HCT116 (cell line): ENCODE measurements around the gene MYBPC1. TPM values are rescaled to one million over a fixed set of nuclear protein-coding genes. Genes with fewer than 3 reads are reported as not detected.

ENCODE experiments used
- ATAC-seq: fragments of 200-7000 bp; cut with Tn5 transposase; 2 replicates; pipeline ENCODE4 v1.9.1; 2020; ENCODE audit warnings: mild to moderate bottlenecking, moderate library complexity
- BruUV-seq: library from RNA; stranded (reverse); fragments of 400-500 nt; replicated peaks from 2 replicates; lab custom pipeline; 2021; lab: Mats Ljungman, UMichigan
- CTCF ChIA-PET: fragments of 300-600 bp; sonication (Branson Sonifier 250); formaldehyde crosslinking; loops from one replicate; lab custom pipeline; 2021; ENCODE audit warnings: antibody characterized with exemption; lab: Charles Lee
- POLR2A ChIA-PET: fragments of 300-600, 350-600 bp; sonication (Branson Sonifier 250); formaldehyde crosslinking; loops from one replicate; lab custom pipeline; 2021; ENCODE audit warnings: antibody characterized with exemption; lab: Charles Lee
- RAD21 ChIA-PET, 2 experiments: fragments of 300-600 bp; sonication (Branson Sonifier 250); formaldehyde crosslinking; loops; one replicate each; lab custom pipeline; 2023; ENCODE audit warnings: low total read pairs in 2 of 2; ENCODE audit not compliant: uncharacterized antibody in 2 of 2, unreplicated experiment in 2 of 2, low non-redundant PET in 1 of 2; lab: Charles Lee
- DNase-seq: peaks from one replicate; pipeline ENCODE4 v3.0.0-alpha.2; 2010; ENCODE audit warnings: low read depth, low spot score
- H2AFZ ChIP-seq: fragments of 200-600 bp; shearing (Covaris generic), sonication (generic); 2 replicates; pipeline ENCODE4 v1.6.1; 2017; ENCODE audit warnings: low read depth, mixed run types, mixed read lengths, antibody characterized with exemption, low read length; ENCODE audit not compliant: poor library complexity, severe bottlenecking
- H3K27ac ChIP-seq: 2 replicates; pipeline ENCODE4 v1.5.1; 2012; ENCODE audit warnings: low read depth, low read length
- H3K27me3 ChIP-seq: fragments of 200-600 bp; sonication (generic); 2 replicates; pipeline ENCODE4 v1.6.1; 2016; ENCODE audit warnings: mixed run types, low read length, mixed read lengths; ENCODE audit not compliant: insufficient read depth
- H3K36me3 ChIP-seq, 2 experiments: fragments of 200-500 bp in 1 of 2; fragments of 200-600 bp in 1 of 2; sonication (Bioruptor generic) in 1 of 2; sonication (generic) in 1 of 2; 2 replicates each; pipeline versions ENCODE4 v1.5.1 to v1.6.1; 2014 to 2016; ENCODE audit warnings: low read length in 2 of 2, inconsistent platforms in 1 of 2, mixed read lengths in 1 of 2, mixed run types in 1 of 2; ENCODE audit not compliant: insufficient read depth in 2 of 2, control insufficient read depth in 1 of 2
- H3K4me1 ChIP-seq, 2 experiments: fragments of 200-600 bp in 1 of 2; sonication (generic) in 1 of 2; 2 replicates each; pipeline versions ENCODE4 v1.5.1 to v1.6.1; 2012 to 2017; ENCODE audit warnings: low read length in 2 of 2, inconsistent platforms in 1 of 2, mild to moderate bottlenecking in 1 of 2, mixed read lengths in 1 of 2, mixed run types in 1 of 2, moderate library complexity in 1 of 2; ENCODE audit not compliant: insufficient read depth in 2 of 2, control insufficient read depth in 1 of 2
- H3K4me2 ChIP-seq: fragments of 200-600 bp; sonication (generic); 2 replicates; pipeline ENCODE4 v1.6.1; 2017; ENCODE audit warnings: mixed run types, low read length, mixed read lengths
- H3K4me3 ChIP-seq, 2 experiments: fragments of 200-600 bp in 1 of 2; sonication (generic) in 1 of 2; replicated peaks in 1 of 2; 2 replicates each; pipeline ENCODE4 v1.5.1; 2011 to 2016; ENCODE audit warnings: low read length in 2 of 2, control low read depth in 1 of 2, low read depth in 1 of 2, mild to moderate bottlenecking in 1 of 2, mixed read lengths in 1 of 2, mixed run types in 1 of 2
- H3K79me2 ChIP-seq: fragments of 200-600 bp; sonication (generic); 2 replicates; pipeline ENCODE4 v1.6.1; 2017; ENCODE audit warnings: mild to moderate bottlenecking, mixed run types, low read length, moderate library complexity, mixed read lengths; ENCODE audit not compliant: insufficient read depth
- H3K9ac ChIP-seq: fragments of 200-600 bp; sonication (generic); 2 replicates; pipeline ENCODE4 v1.6.1; 2016; ENCODE audit warnings: low read length, mixed read lengths
- H3K9me2 ChIP-seq: fragments of 200-600 bp; sonication (generic), shearing (Covaris generic); 2 replicates; pipeline ENCODE4 v1.6.1; 2017; ENCODE audit warnings: mixed run types, mild to moderate bottlenecking, moderate library complexity; ENCODE audit not compliant: insufficient read depth
- H3K9me3 ChIP-seq, 2 experiments: fragments of 200-500 bp in 1 of 2; fragments of 200-600 bp in 1 of 2; sonication (Bioruptor generic) in 1 of 2; sonication (generic) in 1 of 2; 2 replicates each; pipeline ENCODE4 v1.6.1; 2014 to 2017; ENCODE audit warnings: low read length in 2 of 2, mixed read lengths in 2 of 2, inconsistent platforms in 1 of 2, low read depth in 1 of 2, mild to moderate bottlenecking in 1 of 2, mixed run types in 1 of 2, moderate library complexity in 1 of 2; ENCODE audit not compliant: control insufficient read depth in 1 of 2, insufficient read depth in 1 of 2
- H4K20me1 ChIP-seq: fragments of 200-600 bp; sonication (generic), shearing (Covaris generic); 2 replicates; pipeline ENCODE4 v1.6.1; 2017; ENCODE audit warnings: mixed run types, mild to moderate bottlenecking, moderate library complexity; ENCODE audit not compliant: insufficient read depth
- CEBPB ChIP-seq: IDR thresholded peaks from 2 replicates; pipeline ENCODE4 v1.6.1; 2012; ENCODE audit warnings: low read depth
- EGR1 ChIP-seq: IDR thresholded peaks from 2 replicates; pipeline ENCODE4 v1.6.1; 2012; ENCODE audit warnings: low read depth
- ELF1 ChIP-seq: IDR thresholded peaks from 2 replicates; pipeline ENCODE4 v1.6.1; 2012; ENCODE audit warnings: low read depth, borderline replicate concordance
- EZH2 ChIP-seq: fragments of 200-600 bp; sonication (generic); IDR thresholded peaks from 2 replicates; pipeline ENCODE4 v1.6.1; 2017; ENCODE audit warnings: antibody characterized with exemption, mixed run types
- EZH2phosphoT487 ChIP-seq: fragments of 200-600 bp; IDR thresholded peaks from 2 replicates; pipeline ENCODE4 v1.6.1; 2018; ENCODE audit warnings: antibody characterized with exemption, borderline replicate concordance
- FOSL1 ChIP-seq: IDR thresholded peaks from 2 replicates; pipeline ENCODE4 v1.6.1; 2012; ENCODE audit warnings: low read depth
- MAX ChIP-seq: IDR thresholded peaks from 2 replicates; pipeline ENCODE4 v1.6.1; 2012
- POLR2A ChIP-seq: IDR thresholded peaks from 2 replicates; pipeline ENCODE4 v1.7.0; 2011; ENCODE audit warnings: borderline replicate concordance; ENCODE audit not compliant: insufficient read depth, insufficient read length; ENCODE audit errors: extremely low read depth
- POLR2AphosphoS5 ChIP-seq: IDR thresholded peaks from 2 replicates; pipeline ENCODE4 v1.6.1; 2011; ENCODE audit warnings: mild to moderate bottlenecking, low read depth, low read length, moderate library complexity
- RAD21 ChIP-seq: IDR thresholded peaks from 2 replicates; pipeline ENCODE4 v1.6.1; 2012; ENCODE audit warnings: low read depth, mild to moderate bottlenecking
- SRF ChIP-seq: IDR thresholded peaks from 2 replicates; pipeline ENCODE4 v1.6.1; 2012; ENCODE audit warnings: low read depth
- TCF7L2 ChIP-seq: IDR thresholded peaks from 2 replicates; pipeline ENCODE4 v1.7.0; 2011; ENCODE audit warnings: borderline replicate concordance, inconsistent platforms; ENCODE audit not compliant: insufficient read depth, insufficient read length; ENCODE audit errors: extremely low read depth
- YY1 ChIP-seq: IDR thresholded peaks from 2 replicates; pipeline ENCODE4 v1.6.1; 2011; ENCODE audit warnings: low read length, low read depth, moderate library complexity, mild to moderate bottlenecking; ENCODE audit not compliant: insufficient replicate concordance; ENCODE audit errors: extremely low read depth
- ZFX ChIP-seq: fragments of 450-650 bp; IDR thresholded peaks from 2 replicates; pipeline ENCODE4 v1.6.1; 2017
- ZNF274 ChIP-seq: fragments of 200-500 bp; sonication (Bioruptor generic); IDR thresholded peaks from 2 replicates; pipeline ENCODE4 v1.6.1; 2014; ENCODE audit warnings: mild to moderate bottlenecking, low read depth, low read length, inconsistent platforms
- intact Hi-C: fragments of 100-400 bp; cut with micrococcal nuclease; formaldehyde crosslinking; loops from 2 replicates; pipeline ENCODE4 v1.10.0; 2022
- total RNA-seq: library from RNA; stranded (reverse); gene quantifications from one replicate; pipeline ENCODE4 v1.2.1, GENCODE V29; 2021; ENCODE audit not compliant: unreplicated experiment
- TF ChIP-seq, protein P1 (sequence below): IDR thresholded peaks from 2 replicates; pipeline ENCODE4 v1.6.1; 2011; ENCODE audit warnings: mild to moderate bottlenecking, low read length, moderate library complexity; ENCODE audit not compliant: insufficient replicate concordance; ENCODE audit errors: extremely low read depth
- TF ChIP-seq, protein P2 (sequence below): IDR thresholded peaks from 2 replicates; pipeline ENCODE4 v1.6.1; 2012; ENCODE audit warnings: low read depth

MYBPC1 gene
- total RNA-seq, 1 experiment from 2014 or later, result not detected

DNA sequence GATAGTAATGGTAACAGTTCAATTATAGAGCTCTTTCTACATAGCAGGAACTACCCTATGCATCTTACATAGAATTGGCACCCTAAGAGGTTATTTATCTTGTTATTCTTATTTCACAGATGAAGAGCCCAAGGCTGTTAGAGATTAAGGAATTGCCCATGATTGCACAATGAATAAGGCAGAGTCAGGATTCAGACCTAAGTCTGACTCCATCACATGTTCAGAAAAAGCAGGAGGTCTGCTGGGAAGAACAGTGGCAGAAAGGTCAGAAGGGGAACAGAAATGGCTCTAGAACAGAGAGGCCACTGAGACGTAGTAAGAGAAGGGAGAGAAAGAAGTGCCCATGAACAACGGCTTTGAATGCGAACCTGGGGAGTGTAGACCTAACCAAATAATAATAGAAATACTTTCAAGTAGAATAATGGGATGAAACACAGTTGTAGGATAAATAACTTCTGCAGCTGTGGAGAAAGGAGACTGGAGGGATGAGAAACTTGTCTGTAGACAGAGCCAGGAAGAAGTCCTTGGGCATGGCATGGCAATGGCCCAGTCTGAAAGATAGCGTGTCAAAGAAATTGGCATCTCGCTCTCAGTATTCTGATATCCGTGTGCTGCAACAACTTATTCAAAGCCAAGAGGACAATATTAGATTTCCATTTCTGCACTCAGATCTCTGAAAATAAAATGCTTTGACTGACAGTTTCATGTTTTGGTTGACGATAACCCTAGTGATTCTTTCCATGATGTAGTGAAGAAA is 17.6 kb downstream of the MYBPC1 start (continued):
- TF ChIP-seq EZH2, result no peak
- no peak for TF ChIP-seq ZNF274
- TF ChIP-seq, protein P1, sequence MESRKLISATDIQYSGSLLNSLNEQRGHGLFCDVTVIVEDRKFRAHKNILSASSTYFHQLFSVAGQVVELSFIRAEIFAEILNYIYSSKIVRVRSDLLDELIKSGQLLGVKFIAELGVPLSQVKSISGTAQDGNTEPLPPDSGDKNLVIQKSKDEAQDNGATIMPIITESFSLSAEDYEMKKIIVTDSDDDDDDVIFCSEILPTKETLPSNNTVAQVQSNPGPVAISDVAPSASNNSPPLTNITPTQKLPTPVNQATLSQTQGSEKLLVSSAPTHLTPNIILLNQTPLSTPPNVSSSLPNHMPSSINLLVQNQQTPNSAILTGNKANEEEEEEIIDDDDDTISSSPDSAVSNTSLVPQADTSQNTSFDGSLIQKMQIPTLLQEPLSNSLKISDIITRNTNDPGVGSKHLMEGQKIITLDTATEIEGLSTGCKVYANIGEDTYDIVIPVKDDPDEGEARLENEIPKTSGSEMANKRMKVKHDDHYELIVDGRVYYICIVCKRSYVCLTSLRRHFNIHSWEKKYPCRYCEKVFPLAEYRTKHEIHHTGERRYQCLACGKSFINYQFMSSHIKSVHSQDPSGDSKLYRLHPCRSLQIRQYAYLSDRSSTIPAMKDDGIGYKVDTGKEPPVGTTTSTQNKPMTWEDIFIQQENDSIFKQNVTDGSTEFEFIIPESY, result no peak

DNA sequence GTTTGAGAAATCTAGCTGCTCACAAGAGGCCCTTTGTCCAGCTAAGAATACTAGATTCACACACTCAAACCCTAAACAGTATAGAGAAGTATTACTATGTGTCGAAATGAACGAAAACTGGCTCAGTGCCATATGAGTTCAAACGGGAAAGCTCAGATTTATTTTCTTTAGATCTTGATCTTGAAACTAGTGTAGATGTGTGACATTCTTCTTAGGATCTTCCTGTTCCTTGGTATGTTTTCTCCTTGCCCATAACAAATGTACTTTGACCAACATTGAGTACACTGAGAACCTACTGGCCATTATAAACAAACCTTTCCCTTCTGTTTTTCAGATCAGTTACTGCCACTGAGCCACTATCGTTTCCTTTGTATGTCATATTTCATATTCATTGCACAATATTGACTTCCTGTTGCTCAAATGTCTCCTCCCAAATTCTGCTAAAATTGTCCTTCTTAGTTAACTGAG is 21.3 kb downstream of the MYBPC1 start:
- H2AFZ ChIP-seq, result no peak overlapping the region
- H3K4me3 ChIP-seq, result no peak overlapping the region
- intact Hi-C loops, result no loop called here
- no peaks in the 10 kb centered on the region for H3K36me3 ChIP-seq
- no peaks in the 10 kb centered on the region for H3K4me1 ChIP-seq
- ATAC-seq (no peak), DNase-seq (no peak)
- no TSS peak for BruUV-seq
- ChIA-PET CTCF (no interaction called here), POLR2A (no interaction called here), RAD21 (no interaction called here)
- no peaks in the 10 kb centered on the region for H3K9me2 ChIP-seq
- H3K9me3 ChIP-seq, result no peaks in the 10 kb centered on the region
- H3K79me2 ChIP-seq, result no peaks in the 10 kb centered on the region
- no peak overlapping the region for H3K9ac ChIP-seq
- H3K4me2 ChIP-seq, result no peak overlapping the region
- H4K20me1 ChIP-seq, result no peaks in the 10 kb centered on the region
- H3K27me3 ChIP-seq, result no peaks in the 10 kb centered on the region
- H3K27ac ChIP-seq, result no peak overlapping the region
- TF ChIP-seq, protein P1, result no peak
- TF ChIP-seq EGR1 (no peak), RAD21 (no peak), POLR2A (no peak), SRF (no peak), ZNF274 (no peak), FOSL1 (no peak), POLR2AphosphoS5 (no peak), EZH2phosphoT487 (no peak), ZFX (no peak), MAX (no peak), YY1 (no peak), ELF1 (no peak), TCF7L2 (no peak), CEBPB (no peak)
- TF ChIP-seq, protein P2, sequence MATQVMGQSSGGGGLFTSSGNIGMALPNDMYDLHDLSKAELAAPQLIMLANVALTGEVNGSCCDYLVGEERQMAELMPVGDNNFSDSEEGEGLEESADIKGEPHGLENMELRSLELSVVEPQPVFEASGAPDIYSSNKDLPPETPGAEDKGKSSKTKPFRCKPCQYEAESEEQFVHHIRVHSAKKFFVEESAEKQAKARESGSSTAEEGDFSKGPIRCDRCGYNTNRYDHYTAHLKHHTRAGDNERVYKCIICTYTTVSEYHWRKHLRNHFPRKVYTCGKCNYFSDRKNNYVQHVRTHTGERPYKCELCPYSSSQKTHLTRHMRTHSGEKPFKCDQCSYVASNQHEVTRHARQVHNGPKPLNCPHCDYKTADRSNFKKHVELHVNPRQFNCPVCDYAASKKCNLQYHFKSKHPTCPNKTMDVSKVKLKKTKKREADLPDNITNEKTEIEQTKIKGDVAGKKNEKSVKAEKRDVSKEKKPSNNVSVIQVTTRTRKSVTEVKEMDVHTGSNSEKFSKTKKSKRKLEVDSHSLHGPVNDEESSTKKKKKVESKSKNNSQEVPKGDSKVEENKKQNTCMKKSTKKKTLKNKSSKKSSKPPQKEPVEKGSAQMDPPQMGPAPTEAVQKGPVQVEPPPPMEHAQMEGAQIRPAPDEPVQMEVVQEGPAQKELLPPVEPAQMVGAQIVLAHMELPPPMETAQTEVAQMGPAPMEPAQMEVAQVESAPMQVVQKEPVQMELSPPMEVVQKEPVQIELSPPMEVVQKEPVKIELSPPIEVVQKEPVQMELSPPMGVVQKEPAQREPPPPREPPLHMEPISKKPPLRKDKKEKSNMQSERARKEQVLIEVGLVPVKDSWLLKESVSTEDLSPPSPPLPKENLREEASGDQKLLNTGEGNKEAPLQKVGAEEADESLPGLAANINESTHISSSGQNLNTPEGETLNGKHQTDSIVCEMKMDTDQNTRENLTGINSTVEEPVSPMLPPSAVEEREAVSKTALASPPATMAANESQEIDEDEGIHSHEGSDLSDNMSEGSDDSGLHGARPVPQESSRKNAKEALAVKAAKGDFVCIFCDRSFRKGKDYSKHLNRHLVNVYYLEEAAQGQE, result no peak
